HTR-8/SVneo (cell line): ENCODE measurements around the gene FFAR1.
A peak's percentile ranks its signal among the peaks of the same experiment; 100 is the strongest.

ENCODE experiments used
- DNase-seq: peaks from one replicate; pipeline ENCODE4 v3.0.0; 2011; ENCODE audit warnings: low spot score, mixed read lengths; ENCODE audit not compliant: insufficient read length
- FAIRE-seq: peaks from 2 replicates; lab custom pipeline; 2011; peaks lifted over from hg19 to GRCh38; lab: Jason Lieb, UNC

The FFAR1 gene

GRCh38 chr19:35347171-35347929 is at the start of gene FFAR1:
Gene FFAR1, plus strand, starts transcription at chr19:35347902. Its CDS starts 3,650 bp downstream, at chr19:35351552.
- no peak for DNase-seq
- no peak for FAIRE-seq

- FAIRE-seq (peak; percentile 99), DNase-seq (no peak)
Observed at GRCh38 chr19:35297922-35298321, 49.8 kb upstream of the FFAR1 start.

- FAIRE-seq (no peak), DNase-seq (no peak)
Observed at GRCh38 chr19:35298561-35298972, 49.1 kb upstream of the FFAR1 start.

GRCh38 chr19:35299523-35300338 is 48.0 kb upstream of the FFAR1 start:
- FAIRE-seq (no peak), DNase-seq (no peak)

GRCh38 chr19:35300339-35300649 is 47.4 kb upstream of the FFAR1 start:
- FAIRE-seq (no peak), DNase-seq (no peak)

GRCh38 chr19:35301961-35302360 is 45.7 kb upstream of the FFAR1 start:
- FAIRE-seq (no peak), DNase-seq (no peak)

GRCh38 chr19:35302446-35302845 is 45.3 kb upstream of the FFAR1 start:
- FAIRE-seq: no peak

GRCh38 chr19:35303357-35303915 is 44.3 kb upstream of the FFAR1 start:
- no peak for DNase-seq
- FAIRE-seq: no peak

More at GRCh38 chr19:35302446-35302845, 45.3 kb upstream of the FFAR1 start:
- DNase-seq: no peak

GRCh38 chr19:35304036-35304435 is 43.7 kb upstream of the FFAR1 start:
- FAIRE-seq: no peak

GRCh38 chr19:35305181-35305580 is 42.5 kb upstream of the FFAR1 start:
- FAIRE-seq (no peak), DNase-seq (no peak)

More at GRCh38 chr19:35304036-35304435, 43.7 kb upstream of the FFAR1 start:
- DNase-seq: no peak

- DNase-seq: peak; percentile 45
- FAIRE-seq: no peak
Observed at GRCh38 chr19:35306473-35307246, 41.0 kb upstream of the FFAR1 start.

GRCh38 chr19:35307931-35308330 is 39.8 kb upstream of the FFAR1 start:
- FAIRE-seq: no peak
- no peak for DNase-seq

- no peak for FAIRE-seq
Observed at GRCh38 chr19:35308910-35309309, 38.8 kb upstream of the FFAR1 start.

GRCh38 chr19:35309481-35310279 is 38.0 kb upstream of the FFAR1 start:
- DNase-seq: no peak
- FAIRE-seq: no peak

More at GRCh38 chr19:35308910-35309309, 38.8 kb upstream of the FFAR1 start:
- DNase-seq: no peak

- DNase-seq (no peak), FAIRE-seq (no peak)
Observed at GRCh38 chr19:35310331-35310730, 37.4 kb upstream of the FFAR1 start.

- DNase-seq: no peak
- FAIRE-seq: no peak
Observed at GRCh38 chr19:35310811-35311465, 36.8 kb upstream of the FFAR1 start.

- FAIRE-seq (no peak), DNase-seq (no peak)
Observed at GRCh38 chr19:35311901-35312665, 35.6 kb upstream of the FFAR1 start.

- FAIRE-seq (no peak), DNase-seq (peak; percentile 32)
Observed at GRCh38 chr19:35313587-35313986, 34.1 kb upstream of the FFAR1 start.
